ENCODE results near the gene THAP8.

Gene THAP8

GRCh38 chr19:36031308-36031707 lies 22.8 kb downstream of the THAP8 start:
- no peak for TF ChIP-seq ARNT (IDR thresholded peaks at IDR 0.05)
- no peak for TF ChIP-seq LEF1 (IDR thresholded peaks at IDR 0.05; ENCODE audit: borderline replicate concordance)
- no peak for TF ChIP-seq TARDBP (IDR thresholded peaks at IDR 0.05)
- TF ChIP-seq NFRKB (IDR thresholded peaks at IDR 0.05) = no peak
- TF ChIP-seq SUZ12 (IDR thresholded peaks at IDR 0.05) = no peak
- TF ChIP-seq FOXK2 (IDR thresholded peaks at IDR 0.05) = no peak
- TF ChIP-seq PKNOX1 (IDR thresholded peaks at IDR 0.05) = no peak
- TF ChIP-seq ZNF384 (IDR thresholded peaks at IDR 0.05) = no peak
- TF ChIP-seq SP1 (IDR thresholded peaks at IDR 0.05) = no peak
- TF ChIP-seq FOXA1 (IDR thresholded peaks at IDR 0.05) = no peak
- no peak for TF ChIP-seq BHLHE40 (IDR thresholded peaks at IDR 0.05; ENCODE audit: borderline replicate concordance)
- TF ChIP-seq FOXM1 (IDR thresholded peaks at IDR 0.05; ENCODE audit: borderline replicate concordance) = no peak
- TF ChIP-seq ELF4 (IDR thresholded peaks at IDR 0.05) = no peak
- no peak for TF ChIP-seq HDGF (IDR thresholded peaks at IDR 0.05; ENCODE audit: borderline replicate concordance)
- TF ChIP-seq L3MBTL2 (conservative IDR thresholded peaks at IDR 0.05) = no peak
- no peak for TF ChIP-seq CTBP1 (IDR thresholded peaks at IDR 0.05; ENCODE audit: borderline replicate concordance)
- DNase-seq (ENCODE audit: extremely low spot score) = no peak
- CTCF ChIA-PET = no interaction called here
- POLR2A ChIA-PET = no interaction called here

- TF ChIP-seq ELF4 (IDR thresholded peaks at IDR 0.05) = no peak
- no peak for TF ChIP-seq PKNOX1 (IDR thresholded peaks at IDR 0.05)
- no peak for TF ChIP-seq LEF1 (IDR thresholded peaks at IDR 0.05; ENCODE audit: borderline replicate concordance)
- no peak for DNase-seq (ENCODE audit: extremely low spot score)
- POLR2A ChIA-PET = no interaction called here
- CTCF ChIA-PET = no interaction called here
Observed at GRCh38 chr19:36030264-36031148, 23.6 kb downstream of the THAP8 start.

- TF ChIP-seq CTBP1 (IDR thresholded peaks at IDR 0.05; ENCODE audit: borderline replicate concordance) (no peak), PKNOX1 (IDR thresholded peaks at IDR 0.05) (no peak), ELF4 (IDR thresholded peaks at IDR 0.05) (no peak)
- CTCF ChIA-PET = interaction anchor here (0.6 to 1.2 kb wide), 2 partner anchors 35 to 51 kb away, joined by 3 to 4 read pairs; no protein-coding TSS in a partner anchor
- POLR2A ChIA-PET = no interaction called here
- DNase-seq (ENCODE audit: extremely low spot score) = no peak
Observed at GRCh38 chr19:36028313-36029041, 25.6 kb downstream of the THAP8 start.

- CTCF ChIA-PET = no interaction called here
- POLR2A ChIA-PET = no interaction called here
- TF ChIP-seq NFRKB (IDR thresholded peaks at IDR 0.05) = no peak
- no peak for TF ChIP-seq ZNF384 (IDR thresholded peaks at IDR 0.05)
- no peak for TF ChIP-seq L3MBTL2 (conservative IDR thresholded peaks at IDR 0.05)
- TF ChIP-seq SUZ12 (IDR thresholded peaks at IDR 0.05) = no peak
- no peak for TF ChIP-seq LEF1 (IDR thresholded peaks at IDR 0.05; ENCODE audit: borderline replicate concordance)
- TF ChIP-seq TARDBP (IDR thresholded peaks at IDR 0.05) = no peak
- no peak for TF ChIP-seq ELF4 (IDR thresholded peaks at IDR 0.05)
- TF ChIP-seq BHLHE40 (IDR thresholded peaks at IDR 0.05; ENCODE audit: borderline replicate concordance) = no peak
- no peak for TF ChIP-seq HDGF (IDR thresholded peaks at IDR 0.05; ENCODE audit: borderline replicate concordance)
- no peak for TF ChIP-seq ARNT (IDR thresholded peaks at IDR 0.05)
- no peak for TF ChIP-seq FOXK2 (IDR thresholded peaks at IDR 0.05)
- no peak for TF ChIP-seq FOXA1 (IDR thresholded peaks at IDR 0.05)
- TF ChIP-seq CTBP1 (IDR thresholded peaks at IDR 0.05; ENCODE audit: borderline replicate concordance) = no peak
- no peak for TF ChIP-seq FOXM1 (IDR thresholded peaks at IDR 0.05; ENCODE audit: borderline replicate concordance)
- no peak for TF ChIP-seq PKNOX1 (IDR thresholded peaks at IDR 0.05)
- no peak for TF ChIP-seq SP1 (IDR thresholded peaks at IDR 0.05)
- no peak for DNase-seq (ENCODE audit: extremely low spot score)
Observed at GRCh38 chr19:36027696-36028095, 26.4 kb downstream of the THAP8 start.

- TF ChIP-seq SUZ12 (IDR thresholded peaks at IDR 0.05) (no peak), BHLHE40 (IDR thresholded peaks at IDR 0.05; ENCODE audit: borderline replicate concordance) (no peak), FOXK2 (IDR thresholded peaks at IDR 0.05) (no peak), LEF1 (IDR thresholded peaks at IDR 0.05; ENCODE audit: borderline replicate concordance) (no peak), FOXM1 (IDR thresholded peaks at IDR 0.05; ENCODE audit: borderline replicate concordance) (no peak), NFRKB (IDR thresholded peaks at IDR 0.05) (no peak), SP1 (IDR thresholded peaks at IDR 0.05) (no peak)
- POLR2A ChIA-PET = no interaction called here
- CTCF ChIA-PET = no interaction called here
Observed at GRCh38 chr19:36026091-36026876, 27.8 kb downstream of the THAP8 start.

More at GRCh38 chr19:36026091-36026876, 27.8 kb downstream of the THAP8 start:
- no peak for DNase-seq (ENCODE audit: extremely low spot score)
